ENCODE measurements around the gene SPOCK3. TPM values are rescaled to one million over a fixed set of nuclear protein-coding genes. Genes with fewer than 3 reads are reported as not detected.

SPOCK3 gene
- total RNA-seq, 1 experiment from 2014 or later: not detected

GRCh38 chr4:167196344-167197012 lies 37.8 kb downstream of the SPOCK3 start:
- Histone ChIP-seq H2AFZ (ENCODE audit: low read length) (no peak overlapping the region), H3K79me2 (ENCODE audit: low read length) (no peaks in the 10 kb centered on the region), H3K27ac (ENCODE audit: low read length) (no peak overlapping the region), H3K4me3 (ENCODE audit: low read length) (no peak overlapping the region), H3K9me3 (ENCODE audit: low read length) (no peaks in the 10 kb centered on the region), H4K20me1 (ENCODE audit: insufficient read depth, low read depth, low read length) (no peaks in the 10 kb centered on the region), H3K9me2 (replicated peaks; ENCODE audit: insufficient read depth, low read length) (no peaks in the 10 kb centered on the region), H3K4me1 (ENCODE audit: low read length) (no peaks in the 10 kb centered on the region), H3K27me3 (ENCODE audit: low read length) (no peaks in the 10 kb centered on the region), H3K36me3 (ENCODE audit: insufficient read depth, low read length) (no peaks in the 10 kb centered on the region), H3K9ac (ENCODE audit: low read length) (no peak overlapping the region), H3K4me2 (ENCODE audit: low read depth, low read length, poor library complexity, severe bottlenecking) (no peak overlapping the region)
- DNase-seq: no peak

GRCh38 chr4:167190379-167190778 lies 43.9 kb downstream of the SPOCK3 start:
- Histone ChIP-seq H2AFZ (ENCODE audit: low read length) (no peak overlapping the region), H4K20me1 (ENCODE audit: insufficient read depth, low read depth, low read length) (no peaks in the 10 kb centered on the region), H3K4me2 (ENCODE audit: low read depth, low read length, poor library complexity, severe bottlenecking) (no peak overlapping the region), H3K9me2 (replicated peaks; ENCODE audit: insufficient read depth, low read length) (no peaks in the 10 kb centered on the region), H3K27ac (ENCODE audit: low read length) (no peak overlapping the region), H3K4me3 (ENCODE audit: low read length) (no peak overlapping the region), H3K36me3 (ENCODE audit: insufficient read depth, low read length) (no peaks in the 10 kb centered on the region), H3K9me3 (ENCODE audit: low read length) (no peaks in the 10 kb centered on the region), H3K79me2 (ENCODE audit: low read length) (no peaks in the 10 kb centered on the region), H3K9ac (ENCODE audit: low read length) (no peak overlapping the region), H3K4me1 (ENCODE audit: low read length) (no peaks in the 10 kb centered on the region), H3K27me3 (ENCODE audit: low read length) (no peaks in the 10 kb centered on the region)
- no peak for DNase-seq

- Histone ChIP-seq H3K4me2 (ENCODE audit: low read depth, low read length, poor library complexity, severe bottlenecking) (no peak overlapping the region), H3K36me3 (ENCODE audit: insufficient read depth, low read length) (no peaks in the 10 kb centered on the region), H3K9ac (ENCODE audit: low read length) (no peak overlapping the region), H3K27ac (ENCODE audit: low read length) (no peak overlapping the region), H3K9me2 (replicated peaks; ENCODE audit: insufficient read depth, low read length) (no peaks in the 10 kb centered on the region), H3K4me3 (ENCODE audit: low read length) (no peak overlapping the region), H2AFZ (ENCODE audit: low read length) (no peak overlapping the region), H3K79me2 (ENCODE audit: low read length) (no peaks in the 10 kb centered on the region), H4K20me1 (ENCODE audit: insufficient read depth, low read depth, low read length) (no peaks in the 10 kb centered on the region), H3K27me3 (ENCODE audit: low read length) (no peaks in the 10 kb centered on the region), H3K9me3 (ENCODE audit: low read length) (no peaks in the 10 kb centered on the region), H3K4me1 (ENCODE audit: low read length) (no peaks in the 10 kb centered on the region)
- DNase-seq: no peak
These were observed 48.8 kb downstream of the SPOCK3 start for GRCh38 chr4:167185465-167185864.

GRCh38 chr4:167183036-167183435 lies 51.3 kb downstream of the SPOCK3 start:
- H3K79me2 ChIP-seq (ENCODE audit: low read length): no peaks in the 10 kb centered on the region
- H3K27me3 ChIP-seq (ENCODE audit: low read length): no peaks in the 10 kb centered on the region
- no peak overlapping the region for H3K27ac ChIP-seq (ENCODE audit: low read length)
- no peaks in the 10 kb centered on the region for H3K9me2 ChIP-seq (replicated peaks; ENCODE audit: insufficient read depth, low read length)
- no peaks in the 10 kb centered on the region for H4K20me1 ChIP-seq (ENCODE audit: insufficient read depth, low read depth, low read length)
- H2AFZ ChIP-seq (ENCODE audit: low read length): no peak overlapping the region
- H3K4me3 ChIP-seq (ENCODE audit: low read length): no peak overlapping the region
- no peaks in the 10 kb centered on the region for H3K9me3 ChIP-seq (ENCODE audit: low read length)
- DNase-seq: no peak
- H3K9ac ChIP-seq (ENCODE audit: low read length): no peak overlapping the region
- H3K36me3 ChIP-seq (ENCODE audit: insufficient read depth, low read length): no peaks in the 10 kb centered on the region
- no peak overlapping the region for H3K4me2 ChIP-seq (ENCODE audit: low read depth, low read length, poor library complexity, severe bottlenecking)
- H3K4me1 ChIP-seq (ENCODE audit: low read length): no peaks in the 10 kb centered on the region

- Histone ChIP-seq H3K9me3 (ENCODE audit: low read length) (no peaks in the 10 kb centered on the region), H3K9me2 (replicated peaks; ENCODE audit: insufficient read depth, low read length) (no peaks in the 10 kb centered on the region), H2AFZ (ENCODE audit: low read length) (no peak overlapping the region), H3K4me1 (ENCODE audit: low read length) (no peaks in the 10 kb centered on the region), H3K27ac (ENCODE audit: low read length) (no peak overlapping the region), H3K27me3 (ENCODE audit: low read length) (no peaks in the 10 kb centered on the region), H3K36me3 (ENCODE audit: insufficient read depth, low read length) (no peaks in the 10 kb centered on the region), H3K4me3 (ENCODE audit: low read length) (no peak overlapping the region), H4K20me1 (ENCODE audit: insufficient read depth, low read depth, low read length) (no peaks in the 10 kb centered on the region), H3K4me2 (ENCODE audit: low read depth, low read length, poor library complexity, severe bottlenecking) (no peak overlapping the region), H3K79me2 (ENCODE audit: low read length) (no peaks in the 10 kb centered on the region), H3K9ac (ENCODE audit: low read length) (no peak overlapping the region)
- DNase-seq: no peak
These were observed 56.4 kb downstream of the SPOCK3 start for GRCh38 chr4:167177925-167178324.

GRCh38 chr4:167176723-167177367 lies 57.4 kb downstream of the SPOCK3 start:
- H3K9ac ChIP-seq (ENCODE audit: low read length): no peak overlapping the region
- no peak for DNase-seq
- no peak overlapping the region for H3K4me2 ChIP-seq (ENCODE audit: low read depth, low read length, poor library complexity, severe bottlenecking)
- no peaks in the 10 kb centered on the region for H4K20me1 ChIP-seq (ENCODE audit: insufficient read depth, low read depth, low read length)
- no peaks in the 10 kb centered on the region for H3K4me1 ChIP-seq (ENCODE audit: low read length)
- H3K9me3 ChIP-seq (ENCODE audit: low read length): no peaks in the 10 kb centered on the region
- H3K27ac ChIP-seq (ENCODE audit: low read length): no peak overlapping the region
- no peaks in the 10 kb centered on the region for H3K36me3 ChIP-seq (ENCODE audit: insufficient read depth, low read length)
- H3K4me3 ChIP-seq (ENCODE audit: low read length): no peak overlapping the region
- H3K27me3 ChIP-seq (ENCODE audit: low read length): no peaks in the 10 kb centered on the region
- no peak overlapping the region for H2AFZ ChIP-seq (ENCODE audit: low read length)
- H3K9me2 ChIP-seq (replicated peaks; ENCODE audit: insufficient read depth, low read length): no peaks in the 10 kb centered on the region
- no peaks in the 10 kb centered on the region for H3K79me2 ChIP-seq (ENCODE audit: low read length)

GRCh38 chr4:167171928-167172327 lies 62.4 kb downstream of the SPOCK3 start:
- Histone ChIP-seq H3K4me1 (ENCODE audit: low read length) (no peaks in the 10 kb centered on the region), H3K27me3 (ENCODE audit: low read length) (no peaks in the 10 kb centered on the region), H3K9me2 (replicated peaks; ENCODE audit: insufficient read depth, low read length) (no peaks in the 10 kb centered on the region), H3K27ac (ENCODE audit: low read length) (no peak overlapping the region), H3K9ac (ENCODE audit: low read length) (no peak overlapping the region), H3K4me2 (ENCODE audit: low read depth, low read length, poor library complexity, severe bottlenecking) (no peak overlapping the region), H3K79me2 (ENCODE audit: low read length) (no peaks in the 10 kb centered on the region), H4K20me1 (ENCODE audit: insufficient read depth, low read depth, low read length) (no peaks in the 10 kb centered on the region), H2AFZ (ENCODE audit: low read length) (no peak overlapping the region), H3K4me3 (ENCODE audit: low read length) (no peak overlapping the region), H3K9me3 (ENCODE audit: low read length) (no peaks in the 10 kb centered on the region), H3K36me3 (ENCODE audit: insufficient read depth, low read length) (no peaks in the 10 kb centered on the region)
- DNase-seq: no peak

GRCh38 chr4:167168611-167169010 lies 65.7 kb downstream of the SPOCK3 start:
- no peak overlapping the region for H3K4me3 ChIP-seq (ENCODE audit: low read length)
- H3K27me3 ChIP-seq (ENCODE audit: low read length): no peaks in the 10 kb centered on the region
- no peaks in the 10 kb centered on the region for H3K9me2 ChIP-seq (replicated peaks; ENCODE audit: insufficient read depth, low read length)
- no peak overlapping the region for H3K9ac ChIP-seq (ENCODE audit: low read length)
- H3K79me2 ChIP-seq (ENCODE audit: low read length): no peaks in the 10 kb centered on the region
- H3K4me2 ChIP-seq (ENCODE audit: low read depth, low read length, poor library complexity, severe bottlenecking): no peak overlapping the region
- no peak for DNase-seq
- H3K36me3 ChIP-seq (ENCODE audit: insufficient read depth, low read length): no peaks in the 10 kb centered on the region
- no peak overlapping the region for H3K27ac ChIP-seq (ENCODE audit: low read length)
- H4K20me1 ChIP-seq (ENCODE audit: insufficient read depth, low read depth, low read length): no peaks in the 10 kb centered on the region
- no peak overlapping the region for H2AFZ ChIP-seq (ENCODE audit: low read length)
- H3K9me3 ChIP-seq (ENCODE audit: low read length): no peaks in the 10 kb centered on the region
- no peaks in the 10 kb centered on the region for H3K4me1 ChIP-seq (ENCODE audit: low read length)
